IPS DF 4.7 (cell line): ENCODE results near the gene TP53BP1.

Experiments
- DNase-seq: peaks from one replicate; pipeline ENCODE4 v3.0.0-alpha.2; 2013; ENCODE audit warnings: low spot score; ENCODE audit errors: extremely low read depth

TP53BP1 gene

GRCh38 chr15:43360821-43361220, 132.1 kb downstream of the TP53BP1 start:
- no peak for DNase-seq
